PFSK-1 (cell line): ENCODE data around the gene UNC45A.

Experiments
- POLR2AphosphoS5 ChIP-seq: IDR thresholded peaks from 2 replicates; pipeline ENCODE4 v1.6.1; 2012; ENCODE audit warnings: low read depth, mild to moderate bottlenecking, control low read depth, low read length, moderate library complexity
- TF ChIP-seq, protein P1 (sequence below), 2 experiments: IDR thresholded peaks; 2 replicates each; pipeline versions ENCODE4 v1.6.1 to v1.8.0; 2011 to 2012; ENCODE audit warnings: low read depth in 2 of 2, low read length in 2 of 2, control low read depth in 1 of 2, inconsistent platforms in 1 of 2, mild to moderate bottlenecking in 1 of 2, moderate library complexity in 1 of 2; ENCODE audit not compliant: insufficient read depth in 1 of 2

DNA sequence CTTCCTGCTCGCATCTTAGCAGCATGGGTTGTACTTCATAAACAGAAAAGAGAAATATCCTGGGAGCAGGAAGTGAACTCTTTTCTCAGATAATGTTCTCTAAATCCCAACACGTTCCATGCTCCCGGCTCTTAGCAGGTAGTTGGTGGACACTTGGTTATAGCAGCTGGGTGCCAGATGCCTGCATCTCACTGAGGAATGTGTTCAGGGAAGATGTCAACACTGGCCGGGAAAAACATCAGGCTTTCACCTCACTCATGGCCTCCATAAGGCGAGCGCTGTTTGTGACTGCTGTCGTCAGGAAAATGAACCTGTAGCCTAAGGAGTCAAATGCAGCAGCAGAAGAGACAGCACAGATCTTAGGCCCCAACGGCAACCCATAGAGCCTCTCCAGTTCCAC, 63.7 kb downstream of the UNC45A start:
- TF ChIP-seq, protein P1, sequence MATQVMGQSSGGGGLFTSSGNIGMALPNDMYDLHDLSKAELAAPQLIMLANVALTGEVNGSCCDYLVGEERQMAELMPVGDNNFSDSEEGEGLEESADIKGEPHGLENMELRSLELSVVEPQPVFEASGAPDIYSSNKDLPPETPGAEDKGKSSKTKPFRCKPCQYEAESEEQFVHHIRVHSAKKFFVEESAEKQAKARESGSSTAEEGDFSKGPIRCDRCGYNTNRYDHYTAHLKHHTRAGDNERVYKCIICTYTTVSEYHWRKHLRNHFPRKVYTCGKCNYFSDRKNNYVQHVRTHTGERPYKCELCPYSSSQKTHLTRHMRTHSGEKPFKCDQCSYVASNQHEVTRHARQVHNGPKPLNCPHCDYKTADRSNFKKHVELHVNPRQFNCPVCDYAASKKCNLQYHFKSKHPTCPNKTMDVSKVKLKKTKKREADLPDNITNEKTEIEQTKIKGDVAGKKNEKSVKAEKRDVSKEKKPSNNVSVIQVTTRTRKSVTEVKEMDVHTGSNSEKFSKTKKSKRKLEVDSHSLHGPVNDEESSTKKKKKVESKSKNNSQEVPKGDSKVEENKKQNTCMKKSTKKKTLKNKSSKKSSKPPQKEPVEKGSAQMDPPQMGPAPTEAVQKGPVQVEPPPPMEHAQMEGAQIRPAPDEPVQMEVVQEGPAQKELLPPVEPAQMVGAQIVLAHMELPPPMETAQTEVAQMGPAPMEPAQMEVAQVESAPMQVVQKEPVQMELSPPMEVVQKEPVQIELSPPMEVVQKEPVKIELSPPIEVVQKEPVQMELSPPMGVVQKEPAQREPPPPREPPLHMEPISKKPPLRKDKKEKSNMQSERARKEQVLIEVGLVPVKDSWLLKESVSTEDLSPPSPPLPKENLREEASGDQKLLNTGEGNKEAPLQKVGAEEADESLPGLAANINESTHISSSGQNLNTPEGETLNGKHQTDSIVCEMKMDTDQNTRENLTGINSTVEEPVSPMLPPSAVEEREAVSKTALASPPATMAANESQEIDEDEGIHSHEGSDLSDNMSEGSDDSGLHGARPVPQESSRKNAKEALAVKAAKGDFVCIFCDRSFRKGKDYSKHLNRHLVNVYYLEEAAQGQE (IDR thresholded peaks at IDR 0.05; ENCODE audit: insufficient read depth in 1 of 2, low read depth in 2 of 2, low read length in 2 of 2), result no peak
- no peak for TF ChIP-seq POLR2AphosphoS5
